ENCODE data around the gene CYP24A1.

- TF ChIP-seq CTCF (IDR thresholded peaks at IDR 0.05) (no peak), POLR2A (IDR thresholded peaks at IDR 0.05) (no peak)
Observed at GRCh38 chr20:54205450-54205849, 31.7 kb upstream of the CYP24A1 start.

Measured in esophagus squamous epithelium (tissue), 4 donors.